ENCODE measurements around the gene NOSTRIN.
"Not testable (repeated sequence)": the region's sequence is repeated elsewhere in the genome, so short reads cannot be mapped to it uniquely, and the experiment has no call there.

Gene NOSTRIN, protein sequence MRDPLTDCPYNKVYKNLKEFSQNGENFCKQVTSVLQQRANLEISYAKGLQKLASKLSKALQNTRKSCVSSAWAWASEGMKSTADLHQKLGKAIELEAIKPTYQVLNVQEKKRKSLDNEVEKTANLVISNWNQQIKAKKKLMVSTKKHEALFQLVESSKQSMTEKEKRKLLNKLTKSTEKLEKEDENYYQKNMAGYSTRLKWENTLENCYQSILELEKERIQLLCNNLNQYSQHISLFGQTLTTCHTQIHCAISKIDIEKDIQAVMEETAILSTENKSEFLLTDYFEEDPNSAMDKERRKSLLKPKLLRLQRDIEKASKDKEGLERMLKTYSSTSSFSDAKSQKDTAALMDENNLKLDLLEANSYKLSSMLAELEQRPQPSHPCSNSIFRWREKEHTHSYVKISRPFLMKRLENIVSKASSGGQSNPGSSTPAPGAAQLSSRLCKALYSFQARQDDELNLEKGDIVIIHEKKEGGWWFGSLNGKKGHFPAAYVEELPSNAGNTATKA

DNA sequence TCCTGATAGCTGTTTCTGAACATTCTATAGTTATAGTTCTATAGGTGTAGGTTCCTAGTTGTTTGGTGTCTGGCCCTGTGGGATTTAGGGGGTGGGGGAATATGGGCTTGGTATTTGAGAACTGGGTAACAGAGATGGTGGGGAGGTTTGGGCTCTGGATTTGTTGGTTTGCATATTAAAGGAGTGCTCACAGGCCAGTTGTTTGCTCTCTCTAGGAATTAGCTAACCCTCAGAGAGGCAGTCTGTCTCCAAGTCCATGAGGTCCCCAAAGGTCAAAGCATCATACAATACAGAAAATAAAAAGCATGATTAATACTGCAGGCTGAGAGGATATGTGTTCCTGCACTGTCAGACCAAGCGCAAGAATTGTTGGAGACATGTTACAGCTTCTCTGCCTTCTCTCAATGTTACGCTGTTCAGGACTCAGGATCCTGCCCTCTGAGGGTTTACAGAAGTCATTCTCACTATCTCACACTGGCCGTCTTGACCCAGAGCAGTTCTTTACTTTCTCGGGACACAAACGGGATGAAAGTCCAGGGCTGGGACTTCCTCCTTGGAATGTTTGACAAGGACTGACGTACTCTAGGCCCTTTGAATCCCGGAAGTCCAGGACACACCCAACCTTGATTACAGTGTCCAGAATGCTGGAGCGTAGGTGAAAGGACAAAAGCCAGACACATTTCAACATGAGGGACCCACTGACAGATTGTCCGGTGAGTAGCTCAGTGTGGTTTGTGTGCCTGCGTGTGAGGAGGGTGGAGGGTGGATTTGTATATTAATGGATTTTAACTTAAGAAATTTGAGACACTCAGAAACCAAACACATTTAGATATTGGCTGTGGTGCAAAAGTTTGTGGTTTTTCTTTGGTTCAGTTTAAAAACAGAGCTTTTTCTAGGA, at the start of gene NOSTRIN:
TSS of gene NOSTRIN (plus strand) at position 677 of the 898 bp plus-strand sequence. CDS start at position 687, 10 bp downstream.
- DNase-seq: no peak

DNA sequence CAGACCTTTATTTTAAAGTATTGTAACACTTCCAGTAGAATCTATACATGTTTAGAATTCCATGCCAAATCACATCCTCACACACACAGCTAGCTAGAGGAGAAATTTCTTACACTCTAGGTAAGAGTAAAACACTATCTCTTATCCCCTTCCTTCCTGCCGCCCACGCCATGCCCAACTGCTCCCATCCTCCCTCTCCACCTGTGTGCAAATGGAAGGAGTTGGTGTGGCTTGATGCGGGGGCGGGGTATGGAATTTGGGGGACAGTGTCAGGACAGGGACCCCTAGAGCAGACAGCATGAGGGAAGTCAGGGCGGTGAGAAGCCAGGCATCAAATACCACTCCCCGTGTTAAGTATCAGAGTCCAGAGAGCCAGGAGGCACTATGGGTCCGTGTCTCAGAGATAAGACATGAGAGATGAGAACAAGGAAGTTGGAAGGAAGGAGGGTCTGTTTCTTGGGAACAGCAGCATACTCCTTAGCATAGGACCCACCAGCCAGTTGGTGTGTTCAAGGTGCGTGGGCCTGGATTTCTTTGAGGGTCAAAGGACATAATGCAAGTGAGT, 48.6 kb upstream of the NOSTRIN start:
- DNase-seq: no peak

DNA sequence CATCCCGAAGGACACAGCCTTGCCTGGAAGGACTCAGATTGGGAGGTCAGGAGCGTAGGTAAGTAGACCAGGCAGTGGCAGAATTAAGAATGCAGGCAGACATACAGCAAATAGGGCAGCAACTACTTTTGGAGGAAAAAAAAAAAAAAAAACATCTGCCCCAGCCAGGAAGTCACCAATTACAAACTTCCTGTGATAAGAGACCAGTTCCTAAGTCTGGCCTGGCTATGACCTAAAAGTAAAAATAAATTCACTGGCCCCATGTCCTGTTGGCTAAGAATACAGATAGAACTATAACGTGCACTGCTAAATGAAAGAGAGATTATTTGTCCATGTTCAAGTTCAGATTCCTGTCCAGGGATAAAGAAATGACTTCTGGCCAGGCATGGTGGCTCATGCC, 45.2 kb upstream of the NOSTRIN start:
- no peak for DNase-seq

- DNase-seq: peak; percentile 17
These were observed 43.2 kb upstream of the NOSTRIN start for GRCh38 chr2:168758970-168759820.

DNA sequence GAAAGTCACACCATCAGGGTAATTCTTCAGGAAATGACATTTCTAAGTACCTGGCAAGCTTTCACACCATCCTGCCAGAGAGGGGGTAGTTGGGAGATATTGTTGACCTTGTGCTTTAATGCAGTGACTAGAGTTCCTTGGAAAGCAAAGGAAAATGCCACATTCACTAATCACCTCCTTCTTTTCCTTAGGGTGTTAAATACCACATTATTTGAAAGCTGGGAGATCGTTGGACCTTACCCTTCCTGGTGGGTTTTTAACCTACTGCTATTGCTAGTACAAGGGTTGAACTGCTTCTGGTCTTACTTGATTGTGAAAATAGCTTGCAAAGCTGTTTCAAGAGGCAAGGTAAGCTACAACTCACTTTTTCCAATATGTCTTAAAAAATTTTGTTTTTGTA, 37.0 kb upstream of the NOSTRIN start:
- no peak for DNase-seq

DNA sequence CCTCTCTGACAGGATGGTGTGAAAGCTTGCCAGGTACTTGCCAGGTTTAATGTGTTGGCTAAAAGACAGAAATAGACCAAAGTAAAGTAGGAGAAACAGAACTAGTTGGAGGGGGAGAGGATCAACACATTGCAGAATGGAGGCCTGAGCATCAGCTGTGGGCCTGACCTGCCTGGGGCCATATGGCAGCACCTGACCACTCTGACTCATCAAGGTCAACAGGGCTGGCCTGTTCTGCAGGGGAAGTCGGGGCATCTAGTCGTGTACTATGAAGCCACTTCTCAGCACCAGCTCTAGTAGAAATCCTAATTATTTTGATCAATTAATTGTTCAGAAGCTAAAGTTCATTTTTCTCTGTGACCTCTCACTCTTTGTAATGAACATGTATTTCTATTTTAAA, 35.8 kb upstream of the NOSTRIN start:
- DNase-seq: no peak

DNA sequence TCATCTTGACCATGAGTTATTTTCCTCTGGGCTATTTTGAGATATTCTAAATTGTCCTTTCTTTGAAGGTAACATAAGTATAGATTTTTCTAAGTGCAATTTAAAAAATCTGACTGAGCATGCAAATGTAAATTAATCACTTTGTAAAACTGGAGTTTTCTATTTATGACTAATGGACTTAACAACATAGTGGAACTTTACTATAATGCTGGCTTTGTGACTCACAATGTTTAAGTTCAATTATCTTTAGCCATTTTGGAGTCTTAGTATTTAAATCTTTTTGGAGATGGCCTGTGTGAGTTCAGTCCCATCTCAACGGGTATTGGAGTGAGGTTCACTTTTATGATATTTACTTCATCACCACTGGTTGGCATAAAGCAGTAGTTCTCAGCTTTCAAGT, 35.2 kb upstream of the NOSTRIN start:
- no peak for DNase-seq

- not testable (repeated sequence) for DNase-seq
These were observed 34.1 kb upstream of the NOSTRIN start for GRCh38 chr2:168768357-168768756.

- no peak for DNase-seq
These were observed 31.6 kb upstream of the NOSTRIN start for GRCh38 chr2:168770796-168771195.

GRCh38 chr2:168772704-168773103, 29.7 kb upstream of the NOSTRIN start:
- no peak for DNase-seq

GRCh38 chr2:168773128-168773527, 29.3 kb upstream of the NOSTRIN start:
- no peak for DNase-seq

- no peak for DNase-seq
These were observed 28.5 kb upstream of the NOSTRIN start for GRCh38 chr2:168773719-168774521.

- DNase-seq: no peak
These were observed 26.6 kb upstream of the NOSTRIN start for GRCh38 chr2:168775837-168776236.

- no peak for DNase-seq
These were observed 21.8 kb upstream of the NOSTRIN start for GRCh38 chr2:168780669-168781071.

DNA sequence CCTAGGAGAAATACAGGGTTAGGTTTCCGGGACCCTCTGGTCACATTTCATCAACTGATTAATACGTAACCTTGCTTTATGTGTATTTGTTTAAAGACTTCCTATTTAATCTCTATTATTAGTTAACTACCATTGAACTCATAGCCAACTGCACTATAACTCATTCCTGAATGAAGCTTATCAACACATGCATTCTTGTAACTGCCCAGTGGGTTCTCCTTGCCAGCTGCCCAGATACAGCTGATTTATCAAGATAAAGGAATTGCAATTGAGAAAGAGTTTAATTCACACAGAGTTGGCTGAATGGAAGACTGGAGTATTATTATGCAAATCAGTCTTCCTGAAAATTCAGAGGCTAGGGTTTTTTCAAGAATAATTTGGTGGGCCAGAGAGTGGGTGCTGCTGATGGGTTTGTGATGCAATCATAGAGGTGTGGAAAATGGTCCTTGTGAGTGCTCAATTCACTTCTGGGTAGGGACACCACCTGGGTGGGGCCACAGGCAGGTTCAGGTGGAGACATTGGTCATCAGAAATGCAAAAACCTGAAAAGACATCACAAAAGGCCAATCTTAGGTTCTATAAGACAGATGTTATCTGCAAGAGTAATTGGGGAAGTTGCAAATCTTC, 21.1 kb upstream of the NOSTRIN start:
- DNase-seq: no peak

- DNase-seq: no peak
These were observed 20.2 kb upstream of the NOSTRIN start for GRCh38 chr2:168782271-168782670.

DNA sequence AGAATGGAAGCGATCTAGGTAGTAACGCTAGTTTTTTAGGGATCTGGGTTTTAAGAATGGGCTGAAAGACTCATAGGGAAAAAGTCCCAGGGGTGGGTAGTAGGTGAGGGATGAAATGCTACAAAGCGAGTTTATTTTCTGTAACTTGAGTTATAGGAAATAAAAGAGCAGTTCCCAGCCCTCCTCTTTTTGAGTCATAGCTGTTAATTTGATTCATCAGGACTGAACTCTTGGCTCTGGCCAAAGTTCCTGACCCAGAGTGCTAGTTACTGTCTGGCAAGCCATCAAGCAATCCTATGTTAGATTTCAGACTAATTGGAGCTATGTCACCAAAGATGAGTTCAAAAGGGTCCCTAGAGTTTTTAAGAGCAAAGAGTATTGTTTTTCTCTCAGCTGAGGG, 17.4 kb upstream of the NOSTRIN start:
- DNase-seq: no peak

- no peak for DNase-seq
These were observed 15.2 kb upstream of the NOSTRIN start for GRCh38 chr2:168787098-168787781.

GRCh38 chr2:168787782-168788376, 14.6 kb upstream of the NOSTRIN start:
- no peak for DNase-seq

DNA sequence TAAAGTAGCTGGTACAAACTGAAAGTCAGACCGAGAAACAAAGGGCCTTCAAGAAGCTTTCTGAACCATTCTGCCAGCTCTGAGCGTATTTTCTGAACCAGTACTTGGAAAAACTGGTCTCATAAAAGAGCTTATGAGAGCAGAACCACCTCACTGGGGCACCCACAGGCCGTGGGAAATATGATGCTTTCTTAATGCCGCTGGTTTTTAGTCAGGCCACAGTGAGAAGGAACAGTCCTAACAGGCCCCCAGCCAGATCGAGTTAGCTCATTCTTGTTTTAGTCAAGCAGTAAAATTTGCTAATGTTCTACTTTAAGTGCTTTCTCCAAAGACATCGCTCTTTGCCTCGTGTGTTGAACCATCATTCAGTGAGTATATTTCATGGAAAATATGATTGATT, 12.7 kb upstream of the NOSTRIN start:
- DNase-seq: no peak
